GM21390 (cell line): ENCODE measurements around the gene TAL1.
"Not testable (repeated sequence)": the region's sequence is repeated elsewhere in the genome, so short reads cannot be mapped to it uniquely, and the experiment has no call there.

Experiments
- ATAC-seq: cut with Tn5 transposase; IDR thresholded peaks from one replicate; pipeline ENCODE4 v1.9.1; 2021; ENCODE audit not compliant: unreplicated experiment

The TAL1 gene

GRCh38 chr1:47232187-47232874, at the start of gene TAL1:
Gene TAL1, minus strand, starts transcription at chr1:47232225. Its CDS starts 6,337 bp downstream, at chr1:47225888.
- no peak for ATAC-seq

GRCh38 chr1:47280142-47280541, 48.1 kb upstream of the TAL1 start:
- ATAC-seq, result no peak

- ATAC-seq, result no peak
Observed at GRCh38 chr1:47276850-47277249, 44.8 kb upstream of the TAL1 start.

GRCh38 chr1:47275811-47276210, 43.8 kb upstream of the TAL1 start:
- ATAC-seq, result not testable (repeated sequence)

GRCh38 chr1:47265529-47265928, 33.5 kb upstream of the TAL1 start:
- not testable (repeated sequence) for ATAC-seq

GRCh38 chr1:47262787-47263413, 30.9 kb upstream of the TAL1 start:
- no peak for ATAC-seq

- ATAC-seq, result no peak
Observed at GRCh38 chr1:47257224-47257623, 25.2 kb upstream of the TAL1 start.

- ATAC-seq, result no peak
Observed at GRCh38 chr1:47252795-47253194, 20.8 kb upstream of the TAL1 start.

GRCh38 chr1:47252369-47252768, 20.3 kb upstream of the TAL1 start:
- no peak for ATAC-seq

GRCh38 chr1:47249755-47250154, 17.7 kb upstream of the TAL1 start:
- no peak for ATAC-seq

GRCh38 chr1:47244339-47244862, 12.4 kb upstream of the TAL1 start:
- ATAC-seq, result no peak

GRCh38 chr1:47243910-47244309, 11.9 kb upstream of the TAL1 start:
- ATAC-seq, result no peak

GRCh38 chr1:47241114-47242113, 9.4 kb upstream of the TAL1 start:
- ATAC-seq, result no peak

GRCh38 chr1:47238935-47239592, 7.0 kb upstream of the TAL1 start:
- ATAC-seq, result no peak

- ATAC-seq, result no peak
Observed at GRCh38 chr1:47235806-47236205, 3.8 kb upstream of the TAL1 start.

- no peak for ATAC-seq
Observed at GRCh38 chr1:47235241-47235681, 3.2 kb upstream of the TAL1 start.

GRCh38 chr1:47233186-47233585, 1.2 kb upstream of the TAL1 start:
- ATAC-seq, result no peak

GRCh38 chr1:47231301-47232186, 481 bp downstream of the TAL1 start:
- no peak for ATAC-seq

- ATAC-seq, result no peak
Observed at GRCh38 chr1:47230692-47231300, 1.2 kb downstream of the TAL1 start.
